Lung (tissue), 12 donors: ENCODE results near the gene EIF5A. TPM values are rescaled to one million over a fixed set of nuclear protein-coding genes. Genes with fewer than 3 reads are reported as not detected.

ENCODE experiments used
- ATAC-seq: fragments of 200-7000 bp; cut with Tn5 transposase; one replicate; pipeline ENCODE4 v1.9.1; 2020; ENCODE audit warnings: moderate number of reproducible peaks; ENCODE audit not compliant: insufficient read depth, low FRiP score
- DNase-seq, 3 donors: peaks; one replicate each; pipeline ENCODE4 v3.0.0-alpha.2; 2013 to 2017
- H3K27ac ChIP-seq, 2 donors: one replicate each; pipeline ENCODE4 v1.5.1; 2013; ENCODE audit warnings: mild to moderate bottlenecking in 2 of 2, moderate library complexity in 2 of 2, control low read depth in 1 of 2, inconsistent platforms in 1 of 2, low read depth in 1 of 2, low read length in 1 of 2
- H3K27me3 ChIP-seq, 3 donors: one replicate each; pipeline ENCODE4 v1.5.1; 2013; ENCODE audit warnings: low read length in 2 of 3; ENCODE audit not compliant: control insufficient read depth in 3 of 3, insufficient read depth in 3 of 3
- H3K36me3 ChIP-seq, 4 donors: one replicate each; pipeline ENCODE4 v1.5.1; 2013; ENCODE audit warnings: low read length in 4 of 4, mild to moderate bottlenecking in 1 of 4, moderate library complexity in 1 of 4; ENCODE audit not compliant: control insufficient read depth in 4 of 4, insufficient read depth in 4 of 4
- H3K4me1 ChIP-seq, 5 donors: one replicate each; pipeline ENCODE4 v1.5.1; 2013; ENCODE audit warnings: low read length in 5 of 5, mild to moderate bottlenecking in 2 of 5, moderate library complexity in 1 of 5; ENCODE audit not compliant: control insufficient read depth in 5 of 5, insufficient read depth in 5 of 5
- H3K4me3 ChIP-seq: one replicate; pipeline ENCODE4 v1.5.1; 2013; ENCODE audit warnings: mild to moderate bottlenecking, control low read depth, moderate library complexity
- H3K9ac ChIP-seq, 2 donors: one replicate each; pipeline ENCODE4 v1.5.1; 2013; ENCODE audit warnings: low read length in 2 of 2, control low read depth in 1 of 2; ENCODE audit not compliant: insufficient read depth in 1 of 2
- H3K9me3 ChIP-seq, 4 donors: one replicate each; pipeline ENCODE4 v1.5.1; 2013; ENCODE audit warnings: low read length in 3 of 4, mild to moderate bottlenecking in 1 of 4, moderate library complexity in 1 of 4; ENCODE audit not compliant: control insufficient read depth in 4 of 4, insufficient read depth in 3 of 4
- WGBS, 2 donors: extraction: QIAGEN DNeasy Blood & Tissue Kit; methylation state at CpG; one replicate each; pipeline ENCODE4 v1.1.7; 2013; 5-methylcytosine and 5-hydroxymethylcytosine counted together
- polyA plus RNA-seq, 2 donors: library from polyadenylated mRNA; stranded (reverse); fragments of 200-250 nt; gene quantifications; one replicate each; pipeline ENCODE4 v1.2.1, GENCODE V29; 2013
- total RNA-seq, 2 donors: library from RNA; depleted of rRNA in 1 of 2; stranded (reverse); fragments of >200 nt in 1 of 2; gene quantifications; one replicate each; pipeline ENCODE4 v1.2.1, GENCODE V29; 2014 to 2021
- TF ChIP-seq, protein P1 (sequence below): IDR thresholded peaks from 2 replicates; pipeline ENCODE4 v1.5.1; 2012; ENCODE audit warnings: mild to moderate bottlenecking; ENCODE audit errors: control extremely low read depth, extremely low read depth
- donor health status: control.
- donor health status: control.
- donor health status: Bipolar disorder and iron deficiency.
- donor health status: healthy.
- donor health status: DM: yes; HTN: yes; CAD: no.

The EIF5A gene
- total and polyA plus RNA-seq, 4 donors, result 104 to 607 (median 556) TPM

DNA sequence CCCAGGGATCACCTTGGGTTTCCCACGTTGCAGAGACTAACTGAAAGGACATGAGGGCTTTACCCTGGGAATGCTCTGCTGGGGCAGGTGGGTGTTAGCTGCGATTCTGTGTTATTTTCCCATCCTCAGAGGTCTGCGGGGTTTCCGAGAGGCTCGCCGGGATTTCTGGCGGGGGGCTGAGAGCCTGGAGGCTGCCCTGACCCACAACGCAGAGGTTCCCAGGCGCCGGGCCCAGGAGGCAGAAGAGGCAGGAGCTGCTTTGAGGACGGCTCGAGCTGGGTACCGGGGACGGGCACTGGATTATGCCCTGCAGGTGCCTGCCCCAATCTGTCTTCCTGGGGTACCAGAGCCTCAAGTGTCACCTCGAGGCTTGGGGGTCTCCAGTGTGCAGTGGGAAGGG is 35.8 kb downstream of the EIF5A start:
- Histone ChIP-seq H3K4me3 (no peak overlapping the region), H3K27me3 (no peaks in the 10 kb centered on the region), H3K4me1 (no peaks in the 10 kb centered on the region), H3K36me3 (no peaks in the 10 kb centered on the region), H3K27ac (no peak overlapping the region), H3K9ac (no peak overlapping the region), H3K9me3 (no peaks in the 10 kb centered on the region)
- no peak for DNase-seq
- ATAC-seq, result no peak
- WGBS, 2 donors, result 76 to 86% methylated on average over 15 of the region's 15 CpGs
- TF ChIP-seq, protein P1, sequence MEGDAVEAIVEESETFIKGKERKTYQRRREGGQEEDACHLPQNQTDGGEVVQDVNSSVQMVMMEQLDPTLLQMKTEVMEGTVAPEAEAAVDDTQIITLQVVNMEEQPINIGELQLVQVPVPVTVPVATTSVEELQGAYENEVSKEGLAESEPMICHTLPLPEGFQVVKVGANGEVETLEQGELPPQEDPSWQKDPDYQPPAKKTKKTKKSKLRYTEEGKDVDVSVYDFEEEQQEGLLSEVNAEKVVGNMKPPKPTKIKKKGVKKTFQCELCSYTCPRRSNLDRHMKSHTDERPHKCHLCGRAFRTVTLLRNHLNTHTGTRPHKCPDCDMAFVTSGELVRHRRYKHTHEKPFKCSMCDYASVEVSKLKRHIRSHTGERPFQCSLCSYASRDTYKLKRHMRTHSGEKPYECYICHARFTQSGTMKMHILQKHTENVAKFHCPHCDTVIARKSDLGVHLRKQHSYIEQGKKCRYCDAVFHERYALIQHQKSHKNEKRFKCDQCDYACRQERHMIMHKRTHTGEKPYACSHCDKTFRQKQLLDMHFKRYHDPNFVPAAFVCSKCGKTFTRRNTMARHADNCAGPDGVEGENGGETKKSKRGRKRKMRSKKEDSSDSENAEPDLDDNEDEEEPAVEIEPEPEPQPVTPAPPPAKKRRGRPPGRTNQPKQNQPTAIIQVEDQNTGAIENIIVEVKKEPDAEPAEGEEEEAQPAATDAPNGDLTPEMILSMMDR, result no peak

DNA sequence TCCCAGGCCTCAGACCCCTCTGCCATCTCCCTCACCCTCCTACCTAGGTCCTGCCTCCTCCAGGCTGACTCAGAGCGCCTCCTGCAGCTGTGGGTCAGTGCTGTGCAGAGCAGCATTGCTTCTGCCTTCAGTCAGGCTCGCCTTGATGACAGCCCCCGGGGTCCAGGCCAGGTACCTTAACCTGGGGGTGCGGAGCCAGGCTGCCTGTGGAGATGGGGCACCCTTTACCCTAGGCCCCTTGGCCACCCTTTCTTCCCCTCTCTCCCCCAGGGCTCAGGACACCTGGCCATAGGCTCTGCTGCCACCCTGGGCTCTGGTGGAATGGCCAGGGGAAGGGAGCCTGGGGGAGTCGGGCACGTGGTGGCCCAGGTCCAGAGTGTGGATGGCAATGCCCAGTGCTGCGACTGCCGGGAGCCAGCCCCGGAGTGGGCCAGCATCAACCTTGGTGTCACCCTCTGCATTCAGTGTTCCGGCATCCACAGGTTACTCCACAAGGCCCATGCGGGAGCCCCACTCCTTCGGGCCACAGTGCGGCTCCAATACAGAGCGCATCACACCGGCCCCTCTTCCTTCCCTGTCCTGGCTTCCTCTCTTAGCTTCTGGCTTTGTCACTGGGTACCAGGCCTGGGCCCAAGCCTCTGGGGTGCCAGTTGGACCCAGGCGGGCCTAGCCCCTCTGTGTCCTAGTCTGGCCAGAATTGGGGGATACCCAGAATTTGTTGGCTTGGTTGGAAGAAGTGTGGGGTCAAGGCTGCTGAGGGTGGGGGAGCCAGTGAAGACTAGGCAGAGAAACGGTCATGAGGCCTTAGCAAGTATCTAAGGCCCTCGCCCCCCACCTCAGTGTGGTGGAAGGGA is 39.6 kb downstream of the EIF5A start:
- Histone ChIP-seq H3K9me3 (no peaks in the 10 kb centered on the region), H3K9ac (no peak overlapping the region), H3K4me3 (no peak overlapping the region), H3K27ac (no peak overlapping the region), H3K4me1 (peaks cover 0 to 17% (median 4%) of the 10 kb centered on the region in 5 donors), H3K36me3 (no peaks in the 10 kb centered on the region), H3K27me3 (no peaks in the 10 kb centered on the region)
- no peak for ATAC-seq
- no peak for DNase-seq
- TF ChIP-seq, protein P1, result no peak
- WGBS, 2 donors, result 78 to 90% methylated on average over 18 of the region's 18 CpGs

DNA sequence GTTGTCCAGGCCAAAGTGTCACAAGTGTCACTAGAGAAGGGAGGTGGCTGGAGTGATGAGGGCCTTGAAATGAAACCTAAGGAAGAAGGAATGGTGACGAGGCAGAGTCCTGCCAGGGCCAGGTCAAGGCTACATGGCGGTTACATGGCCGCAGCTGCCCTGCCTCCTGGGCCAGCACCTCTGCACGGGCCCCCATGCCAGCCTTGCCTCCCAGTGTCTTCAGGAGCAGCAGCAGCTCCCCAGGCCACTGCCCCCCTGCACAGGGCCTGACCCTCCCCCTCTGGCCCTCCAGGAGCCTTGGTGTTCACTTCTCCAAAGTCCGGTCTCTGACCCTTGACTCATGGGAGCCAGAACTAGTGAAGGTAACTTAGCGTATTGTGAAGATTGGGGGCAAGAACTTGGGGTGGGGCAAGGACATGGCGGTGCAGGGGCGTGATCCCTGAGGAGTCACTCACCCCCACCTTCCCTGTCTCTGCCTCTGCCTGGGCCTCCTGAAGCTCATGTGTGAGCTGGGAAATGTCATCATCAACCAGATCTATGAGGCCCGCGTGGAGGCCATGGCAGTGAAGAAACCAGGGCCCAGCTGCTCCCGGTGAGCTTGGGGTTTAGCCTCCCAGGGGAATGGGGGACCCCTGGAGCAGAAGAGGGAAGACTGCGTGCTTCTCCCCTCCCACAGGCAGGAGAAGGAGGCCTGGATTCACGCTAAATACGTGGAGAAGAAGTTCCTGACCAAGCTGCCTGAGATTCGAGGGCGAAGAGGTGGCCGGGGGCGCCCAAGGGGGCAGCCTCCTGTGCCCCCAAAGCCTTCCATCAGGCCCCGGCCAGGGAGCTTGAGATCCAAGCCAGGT is 40.4 kb downstream of the EIF5A start:
- no peak overlapping the region for H3K9ac ChIP-seq
- no peaks in the 10 kb centered on the region for H3K36me3 ChIP-seq
- 76 to 77% methylated on average over 19 of the region's 19 CpGs for WGBS, 2 donors
- ATAC-seq (no peak), DNase-seq (no peak)
- TF ChIP-seq, protein P1, result no peak
- no peaks in the 10 kb centered on the region for H3K27me3 ChIP-seq
- H3K27ac ChIP-seq, result no peak overlapping the region
- no peaks in the 10 kb centered on the region for H3K9me3 ChIP-seq
- no peak overlapping the region for H3K4me3 ChIP-seq
- peaks cover 0 to 23% (median 7%) of the 10 kb centered on the region in 5 donors for H3K4me1 ChIP-seq
